OCI-LY1 (cell line): ENCODE results near the gene EMC10.

Experiments
- CTCF ChIP-seq: fragments of 200-600 bp; sonication (generic), shearing (Covaris generic); IDR thresholded peaks from 2 replicates; pipeline ENCODE4 v1.5.1; 2017; ENCODE audit warnings: mild to moderate bottlenecking, antibody characterized with exemption, low read length, moderate library complexity, mixed read lengths
- EZH2 ChIP-seq: fragments of 200-600 bp; sonication (generic), shearing (Covaris generic); IDR thresholded peaks from 2 replicates; pipeline ENCODE4 v1.8.0; 2017; ENCODE audit warnings: borderline replicate concordance, mixed run types, mild to moderate bottlenecking, antibody characterized with exemption, low read length, moderate library complexity, mixed read lengths

- TF ChIP-seq EZH2 (no peak), CTCF (no peak)
Observed at GRCh38 chr19:50496189-50497021, 20.1 kb downstream of the EMC10 start.
